Measurements from ENCODE around the gene PRH2. TPM values are rescaled to one million over a fixed set of nuclear protein-coding genes. Genes with fewer than 3 reads are reported as not detected.

Gene PRH2
- total RNA-seq, result not detected
- long read RNA-seq, donor 1, result 0 reads
- long read RNA-seq, donor 2, partial matches to known transcripts, result 0 of 2 reads
- long read RNA-seq, donor 2, other reads (novel, unspliced or antisense), result 2 of 2 reads

DNA sequence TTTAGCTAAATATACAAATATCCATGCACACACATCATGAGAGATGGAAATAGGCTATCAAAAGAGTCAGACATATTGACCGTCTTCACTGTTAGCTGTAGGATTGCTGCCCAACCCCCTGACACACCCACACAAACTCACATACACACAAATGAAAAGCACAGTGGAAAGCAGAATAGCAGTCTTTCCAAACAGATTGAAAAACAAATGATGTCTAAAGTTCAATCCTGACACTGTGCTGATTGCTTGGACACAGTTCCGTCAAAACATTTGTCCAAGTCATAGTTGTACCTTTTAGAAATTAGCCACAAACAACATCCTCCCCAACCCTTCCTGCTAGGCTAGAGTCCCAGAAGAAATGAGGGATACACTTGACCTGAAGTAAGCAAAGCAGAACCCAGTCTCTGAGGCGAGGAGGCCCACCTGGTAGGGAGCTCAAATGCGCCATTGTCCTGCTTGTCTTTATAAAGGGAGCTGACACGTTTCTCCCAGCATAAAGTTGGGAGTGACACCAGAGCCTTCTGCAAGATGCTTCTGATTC is at the start of gene PRH2:
Gene PRH2 (plus strand): TSS at position 491 of the 541 bp plus-strand sequence. CDS start 38 bp downstream, at position 529.
- intact Hi-C loops (cut with DNase I), result no loop called here
- DNase-seq (ENCODE audit: low spot score), result no peak

DNA sequence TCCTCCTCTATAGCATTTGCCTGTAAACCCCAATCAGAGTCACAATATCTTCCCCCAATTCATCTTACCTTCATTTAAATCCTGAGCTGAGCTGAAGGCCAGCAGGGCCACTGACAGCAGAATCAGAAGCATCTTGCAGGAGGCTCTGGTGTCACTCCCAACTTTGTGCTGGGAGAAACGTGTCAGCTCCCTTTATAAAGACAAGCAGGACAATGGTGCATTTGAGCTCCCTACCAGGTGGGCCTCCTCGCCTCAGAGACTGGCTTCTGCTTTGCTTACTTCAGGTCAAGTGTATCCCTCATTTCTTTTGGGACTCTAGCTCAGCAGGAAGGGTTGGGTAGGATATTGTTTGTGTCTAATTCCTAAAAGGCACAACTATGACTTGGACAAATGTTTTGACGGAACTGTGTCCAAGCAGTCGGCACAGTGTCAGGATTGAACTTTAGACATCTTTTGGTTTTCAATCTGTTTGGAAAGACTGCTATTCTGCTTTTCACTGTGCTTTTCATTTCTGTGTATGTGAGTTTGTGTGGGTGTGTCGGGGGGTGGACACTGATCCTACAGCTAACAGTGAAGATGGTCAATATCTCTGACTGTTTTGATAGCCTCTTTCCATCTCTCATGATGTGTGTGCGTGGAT is 44.8 kb upstream of the PRH2 start, which contains the start of gene PRH1:
Gene PRH1 (minus strand): TSS at position 170 of the 640 bp plus-strand sequence. CDS start 38 bp downstream, at position 132.
- no peak for DNase-seq (ENCODE audit: low spot score)
- intact Hi-C loops (cut with DNase I), result no loop called here

GRCh38 chr12:10889226-10889625 is 39.8 kb upstream of the PRH2 start:
- no peak for DNase-seq (ENCODE audit: low spot score)
- intact Hi-C loops (cut with DNase I), result no loop called here

- intact Hi-C loops (cut with DNase I), result loop anchor here in 1 of 2 donors (10.0 kb wide), 1 partner anchor 993 kb away; no protein-coding TSS in a partner anchor
- DNase-seq (ENCODE audit: low spot score), result no peak
Observed at GRCh38 chr12:10891937-10892336, 37.1 kb upstream of the PRH2 start.

GRCh38 chr12:10896854-10897253 is 32.2 kb upstream of the PRH2 start:
- intact Hi-C loops (cut with DNase I), result loop anchor here in 1 of 2 donors (10.0 kb wide), 1 partner anchor 988 kb away; no protein-coding TSS in a partner anchor
- DNase-seq (ENCODE audit: low spot score), result no peak

DNA sequence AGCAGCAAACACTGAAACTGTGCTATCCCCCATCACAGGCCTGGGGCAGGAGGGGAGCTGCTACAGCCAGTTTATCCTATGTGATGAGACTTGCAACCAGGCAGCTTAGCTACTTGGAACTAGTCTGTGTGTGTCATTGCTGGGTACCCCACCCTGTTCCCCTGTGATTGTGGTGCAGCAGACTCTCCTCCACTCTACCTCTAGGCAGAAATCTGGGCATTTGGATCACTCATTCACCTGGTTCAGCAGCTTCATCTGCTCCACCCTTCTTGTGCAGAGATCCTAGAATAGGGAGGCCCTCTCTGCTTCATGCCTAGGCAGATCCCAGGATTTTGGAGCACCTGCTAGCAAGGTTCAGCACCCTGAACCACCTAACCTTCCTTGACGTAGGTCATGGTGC is 28.5 kb upstream of the PRH2 start:
- no peak for DNase-seq (ENCODE audit: low spot score)
- intact Hi-C loops (cut with DNase I), result no loop called here

DNA sequence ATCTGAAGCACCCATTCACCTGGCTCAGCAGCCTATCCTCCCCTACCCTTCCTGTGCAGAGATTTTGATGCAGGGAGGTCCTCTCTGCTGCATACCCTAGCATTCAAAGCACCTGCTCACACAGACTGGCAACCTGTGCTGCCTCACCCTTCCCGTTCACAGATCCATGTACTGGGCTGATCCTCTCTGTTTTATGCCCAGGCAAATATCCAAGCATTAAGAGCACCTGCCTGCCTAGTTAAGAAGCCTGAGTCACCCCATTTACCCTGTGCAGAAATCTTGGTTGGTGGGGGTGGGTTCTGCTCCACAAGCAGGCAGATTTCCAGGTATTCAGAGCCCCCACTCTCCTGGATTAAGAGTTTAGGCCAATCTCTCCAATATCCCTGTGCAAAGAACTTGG is 28.1 kb upstream of the PRH2 start:
- no peak for DNase-seq (ENCODE audit: low spot score)

DNA sequence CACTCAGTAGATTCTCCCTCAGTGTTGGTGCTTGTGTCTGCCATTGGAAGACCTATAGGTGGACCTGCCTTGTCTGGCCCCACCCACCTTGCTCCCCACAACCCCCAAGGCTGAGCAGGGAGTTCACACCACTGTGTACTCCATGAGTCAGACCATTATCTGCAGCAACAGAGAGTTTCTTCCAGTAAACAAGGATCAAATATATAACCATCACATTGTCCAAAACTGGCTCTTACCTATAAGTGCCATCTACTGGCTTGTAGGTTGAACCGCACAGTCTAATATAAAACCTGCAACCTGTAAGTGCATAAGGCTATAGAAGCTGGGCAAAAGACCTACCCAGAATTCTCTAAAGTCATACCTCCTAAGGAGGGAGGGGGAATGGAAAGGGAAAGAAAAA is 27.6 kb upstream of the PRH2 start:
- intact Hi-C loops (cut with DNase I), result no loop called here
- DNase-seq (ENCODE audit: low spot score), result no peak

More for the DNA sequence above, 28.1 kb upstream of the PRH2 start:
- intact Hi-C loops (cut with DNase I), result no loop called here

- DNase-seq (ENCODE audit: low spot score), result no peak
- intact Hi-C loops (cut with DNase I), result no loop called here
Observed at GRCh38 chr12:10904686-10905085, 24.4 kb upstream of the PRH2 start.

DNA sequence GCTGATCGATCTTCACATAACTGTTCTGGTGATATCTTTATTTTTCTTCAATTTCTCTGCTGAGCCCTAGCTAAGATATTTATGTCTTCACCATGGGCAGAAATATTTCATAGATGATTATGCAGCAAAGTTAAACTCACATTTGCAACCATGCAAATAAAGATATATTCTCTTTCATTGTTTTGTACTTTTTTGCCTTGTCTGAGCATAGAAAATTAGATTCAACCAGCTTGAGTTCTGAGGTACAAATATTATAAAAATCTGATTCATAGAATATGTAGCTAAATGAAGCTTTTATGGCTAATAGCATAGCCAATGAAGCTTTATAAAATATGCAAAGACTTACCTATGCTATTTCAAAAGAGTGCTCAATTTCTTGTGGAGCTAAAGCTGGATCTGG is 19.6 kb upstream of the PRH2 start, which contains the start of gene TAS2R13:
Gene TAS2R13 (minus strand): TSS at position 101 of the 400 bp plus-strand sequence. CDS start 264 bp downstream, outside the sequence.
- intact Hi-C loops (cut with DNase I), result no loop called here
- DNase-seq (ENCODE audit: low spot score), result no peak

DNA sequence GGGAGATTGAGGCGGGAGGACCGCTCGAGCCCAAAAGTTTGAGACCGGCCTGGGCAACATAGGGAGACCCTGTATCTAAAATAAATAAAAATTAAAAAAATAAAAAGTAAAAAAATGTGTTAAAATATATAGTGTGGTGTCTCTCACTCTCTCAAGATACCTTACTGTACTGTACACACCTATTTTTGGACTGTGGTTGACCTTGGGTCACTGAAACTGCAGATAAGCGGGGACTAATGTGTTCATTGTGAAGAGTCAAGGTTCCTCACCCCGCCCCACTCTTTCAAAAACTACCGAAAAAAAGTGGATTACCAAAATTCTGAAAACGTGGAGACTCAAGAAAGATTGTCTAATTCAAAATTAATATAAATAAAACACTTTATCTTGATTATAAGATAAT is 18.7 kb upstream of the PRH2 start:
- intact Hi-C loops (cut with DNase I), result no loop called here
- no peak for DNase-seq (ENCODE audit: low spot score)

- intact Hi-C loops (cut with DNase I), result no loop called here
- DNase-seq (ENCODE audit: low spot score), result no peak
Observed at GRCh38 chr12:10919809-10920208, 9.2 kb upstream of the PRH2 start.

GRCh38 chr12:10926269-10926668 is 2.8 kb upstream of the PRH2 start:
- intact Hi-C loops (cut with DNase I), result no loop called here
- DNase-seq (ENCODE audit: low spot score), result no peak

DNA sequence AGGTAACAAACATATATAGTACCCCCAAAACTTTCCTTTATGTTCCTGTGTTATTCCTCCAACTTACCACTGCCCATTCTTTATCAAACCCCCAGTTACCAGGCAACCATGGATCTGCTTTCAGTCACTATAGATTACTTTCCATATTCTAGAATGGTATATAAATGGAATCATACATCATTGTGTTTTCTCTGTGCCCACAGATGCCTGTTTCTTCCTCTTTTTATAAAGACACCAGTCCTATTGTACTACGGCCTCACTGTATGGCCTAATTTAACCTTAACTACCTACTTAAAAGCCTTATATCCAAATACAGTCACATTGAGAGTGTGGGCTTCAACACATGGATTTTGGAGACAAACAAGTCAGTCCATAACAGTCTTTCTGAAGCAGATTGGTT is 7.5 kb downstream of the PRH2 start:
- no peak for DNase-seq (ENCODE audit: low spot score)
- intact Hi-C loops (cut with DNase I), result no loop called here

GRCh38 chr12:10939163-10939562 is 10.1 kb downstream of the PRH2 start, which contains the start of gene TAS2R14:
Gene TAS2R14 (minus strand): TSS chr12:10939263. CDS start chr12:10939207, 56 bp downstream.
- DNase-seq (ENCODE audit: low spot score), result no peak
- intact Hi-C loops (cut with DNase I), result no loop called here

- intact Hi-C loops (cut with DNase I), result no loop called here
- no peak for DNase-seq (ENCODE audit: low spot score)
Observed at GRCh38 chr12:10940389-10940788, 11.4 kb downstream of the PRH2 start.

- intact Hi-C loops (cut with DNase I), result no loop called here
- DNase-seq (ENCODE audit: low spot score), result no peak
Observed at GRCh38 chr12:10941369-10941768, 12.3 kb downstream of the PRH2 start.

DNA sequence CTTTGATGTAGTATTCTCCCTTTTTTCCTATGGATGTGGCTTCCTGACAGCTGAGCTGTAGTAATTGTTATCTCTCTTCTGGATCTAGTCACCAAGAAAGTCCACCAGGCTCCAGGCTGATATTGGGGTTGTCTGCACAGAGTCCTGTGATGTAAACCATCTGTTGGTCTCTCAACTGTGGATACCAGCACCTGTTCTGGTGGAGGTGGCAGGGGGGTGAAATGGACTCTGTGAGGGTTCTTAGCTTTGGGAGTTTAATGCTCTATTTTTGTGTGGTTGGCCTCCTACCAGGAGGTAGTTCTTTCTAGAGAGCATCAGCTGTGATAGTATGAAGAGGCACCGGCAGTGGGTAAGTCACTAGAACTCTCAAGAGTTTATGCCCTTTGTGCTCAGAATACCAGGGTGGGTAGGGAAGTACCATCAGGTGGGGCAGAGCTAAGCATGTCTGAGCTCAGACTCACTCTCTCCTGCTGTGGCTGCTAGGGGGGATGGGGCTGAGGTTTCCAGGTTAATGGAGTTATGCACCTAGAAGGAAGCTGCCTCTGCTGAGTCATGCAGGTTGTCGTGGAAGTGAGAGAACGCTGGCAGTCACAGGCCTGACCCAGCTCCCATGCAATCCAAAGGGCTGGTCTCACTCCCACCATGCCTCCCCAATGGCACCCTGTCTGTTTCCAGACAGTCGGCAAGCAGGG is 13.0 kb downstream of the PRH2 start:
- intact Hi-C loops (cut with DNase I), result no loop called here

GRCh38 chr12:10943167-10943566 is 14.1 kb downstream of the PRH2 start:
- intact Hi-C loops (cut with DNase I), result no loop called here
- no peak for DNase-seq (ENCODE audit: low spot score)

More for the DNA sequence above, 13.0 kb downstream of the PRH2 start:
- no peak for DNase-seq (ENCODE audit: low spot score)

DNA sequence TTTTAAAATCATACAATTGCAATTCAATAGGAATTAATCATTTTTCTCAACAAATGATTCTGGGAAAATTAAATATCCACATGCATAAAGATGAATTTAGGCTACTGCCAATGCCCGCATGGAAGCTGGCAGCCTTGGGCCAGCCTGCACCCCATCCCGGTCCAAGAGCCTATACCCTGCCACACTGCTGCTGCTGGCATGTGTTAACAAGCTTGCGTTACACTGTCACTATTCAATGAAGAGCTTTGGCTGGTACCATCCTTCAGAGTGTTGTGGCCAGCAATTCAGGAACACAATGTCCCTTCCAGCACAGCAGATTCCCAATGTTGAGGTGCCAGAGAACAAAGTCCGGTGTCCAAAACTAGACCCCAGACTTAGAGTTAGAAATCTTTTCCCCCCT is 23.6 kb downstream of the PRH2 start:
- DNase-seq (ENCODE audit: low spot score), result no peak
- intact Hi-C loops (cut with DNase I), result no loop called here

Measured in posterior vena cava (tissue), 2 donors.